H9 (cell line): ENCODE results near the gene CRYGN. TPM values are rescaled to one million over a fixed set of nuclear protein-coding genes. Genes with fewer than 3 reads are reported as not detected.

Source experiments
- DNase-seq: peaks from one replicate; pipeline ENCODE4 v3.0.0-alpha.2; 2017
- H2AFZ ChIP-seq: one replicate; pipeline ENCODE4 v1.6.1; 2013; ENCODE audit warnings: mild to moderate bottlenecking, low read length, control low read depth, moderate library complexity
- H2AK5ac ChIP-seq: 2 replicates; pipeline ENCODE4 v1.6.1; 2013; ENCODE audit warnings: low read length, control low read depth, mixed read lengths; ENCODE audit not compliant: insufficient read length
- H2BK120ac ChIP-seq: one replicate; pipeline ENCODE4 v1.6.1; 2013; ENCODE audit warnings: low read depth, mild to moderate bottlenecking, low read length, control low read depth, inconsistent platforms; ENCODE audit not compliant: poor library complexity, severe bottlenecking
- H2BK12ac ChIP-seq: 2 replicates; pipeline ENCODE4 v1.6.1; 2013; ENCODE audit warnings: low read length, control low read depth, mixed read lengths, low read depth; ENCODE audit not compliant: insufficient read length
- H2BK15ac ChIP-seq: 2 replicates; pipeline ENCODE4 v1.6.1; 2013; ENCODE audit warnings: low read depth, low read length, control low read depth
- H2BK20ac ChIP-seq: one replicate; pipeline ENCODE4 v1.6.1; 2013; ENCODE audit warnings: low read depth, mild to moderate bottlenecking, low read length, control low read depth, inconsistent platforms; ENCODE audit not compliant: poor library complexity, severe bottlenecking
- H2BK5ac ChIP-seq: 2 replicates; pipeline ENCODE4 v1.6.1; 2013; ENCODE audit warnings: low read length, control low read depth, mixed read lengths; ENCODE audit not compliant: insufficient read length
- H3K14ac ChIP-seq: 2 replicates; pipeline ENCODE4 v1.6.1; 2013; ENCODE audit warnings: low read length, control low read depth; ENCODE audit not compliant: insufficient read depth
- H3K18ac ChIP-seq: 2 replicates; pipeline ENCODE4 v1.6.1; 2013; ENCODE audit warnings: low read depth, mild to moderate bottlenecking, mixed read lengths, low read length, control low read depth; ENCODE audit not compliant: insufficient read length
- H3K23ac ChIP-seq: 2 replicates; pipeline ENCODE4 v1.6.1; 2013; ENCODE audit warnings: low read length, control low read depth, mixed read lengths, low read depth; ENCODE audit not compliant: insufficient read length
- H3K23me2 ChIP-seq: 2 replicates; pipeline ENCODE4 v1.6.1; 2013; ENCODE audit warnings: low read depth, mild to moderate bottlenecking, mixed read lengths, low read length, control low read depth; ENCODE audit not compliant: insufficient read length, poor library complexity, severe bottlenecking
- H3K27ac ChIP-seq: 2 replicates; pipeline ENCODE4 v1.5.1; 2013; ENCODE audit warnings: low read length, control low read depth, mixed read lengths, low read depth; ENCODE audit not compliant: insufficient read length
- H3K27me3 ChIP-seq: 2 replicates; pipeline ENCODE4 v1.6.1; 2013; ENCODE audit warnings: low read length, control low read depth, inconsistent platforms; ENCODE audit not compliant: insufficient read depth
- H3K4ac ChIP-seq: 2 replicates; pipeline ENCODE4 v1.6.1; 2013; ENCODE audit warnings: low read depth, mild to moderate bottlenecking, control low read depth, inconsistent platforms, low read length, moderate library complexity
- H3K4me1 ChIP-seq: 2 replicates; pipeline ENCODE4 v1.6.1; 2013; ENCODE audit warnings: low read length, control low read depth, inconsistent platforms; ENCODE audit not compliant: insufficient read depth
- H3K4me2 ChIP-seq: 2 replicates; pipeline ENCODE4 v1.6.1; 2013; ENCODE audit warnings: low read length, control low read depth, mixed read lengths; ENCODE audit not compliant: insufficient read length, insufficient read depth
- H3K56ac ChIP-seq: 2 replicates; pipeline ENCODE4 v1.6.1; 2013; ENCODE audit warnings: low read depth, mild to moderate bottlenecking, mixed read lengths, low read length, control low read depth; ENCODE audit not compliant: insufficient read length
- H3K79me1 ChIP-seq: 2 replicates; pipeline ENCODE4 v1.6.1; 2013; ENCODE audit warnings: low read depth, mild to moderate bottlenecking, moderate library complexity, low read length, control low read depth, inconsistent platforms; ENCODE audit not compliant: insufficient read depth, poor library complexity, severe bottlenecking
- H3K79me2 ChIP-seq: 2 replicates; pipeline ENCODE4 v1.6.1; 2013; ENCODE audit warnings: low read length, control low read depth, inconsistent platforms; ENCODE audit not compliant: insufficient read depth
- H3K9ac ChIP-seq: 2 replicates; pipeline ENCODE4 v1.6.1; 2013; ENCODE audit warnings: low read length, control low read depth, mixed read lengths; ENCODE audit not compliant: insufficient read length; ENCODE audit errors: extremely low read depth
- H3K9me3 ChIP-seq: one replicate; pipeline ENCODE4 v1.6.1; 2013; ENCODE audit warnings: low read depth, low read length, inconsistent platforms; ENCODE audit not compliant: control insufficient read depth
- H3T11ph ChIP-seq: one replicate; pipeline ENCODE4 v1.6.1; 2013; ENCODE audit warnings: mild to moderate bottlenecking, low read length, control low read depth, inconsistent platforms
- H4K20me1 ChIP-seq: one replicate; pipeline ENCODE4 v1.6.1; 2013; ENCODE audit not compliant: control insufficient read depth, insufficient read length, insufficient read depth
- H4K5ac ChIP-seq: 2 replicates; pipeline ENCODE4 v1.6.1; 2013; ENCODE audit warnings: low read depth, mild to moderate bottlenecking, mixed read lengths, low read length, control low read depth; ENCODE audit not compliant: insufficient read length
- H4K8ac ChIP-seq: replicated peaks from 2 replicates; pipeline ENCODE4 v1.6.1; 2013; ENCODE audit warnings: low read length, control low read depth, mixed read lengths, low read depth; ENCODE audit not compliant: insufficient read length
- H4K91ac ChIP-seq: 2 replicates; pipeline ENCODE4 v1.6.1; 2013; ENCODE audit warnings: low read depth, mild to moderate bottlenecking, moderate library complexity, mixed read lengths, low read length, control low read depth; ENCODE audit not compliant: insufficient read length
- H3K27ac Mint-ChIP-seq, 3 experiments: 2 replicates in 2 of 3; 3 replicates in 1 of 3; pipeline ENCODE4 v1.8.0; 2020 to 2021; ENCODE audit warnings: mixed read lengths in 3 of 3, mild to moderate bottlenecking in 1 of 3, moderate library complexity in 1 of 3
- H3K27me3 Mint-ChIP-seq: 2 replicates; pipeline ENCODE4 v1.8.0; 2021; ENCODE audit warnings: low read depth, mild to moderate bottlenecking, moderate library complexity, mixed read lengths
- H3K36me3 Mint-ChIP-seq, 3 experiments: 2 replicates in 2 of 3; 3 replicates in 1 of 3; pipeline ENCODE4 v1.8.0; 2020 to 2021; ENCODE audit warnings: low read depth in 3 of 3, mixed read lengths in 3 of 3; ENCODE audit not compliant: insufficient read depth in 1 of 3
- H3K4me1 Mint-ChIP-seq, 2 experiments: 2 replicates each; pipeline ENCODE4 v1.8.0; 2020; ENCODE audit warnings: mixed read lengths in 2 of 2
- H3K4me3 Mint-ChIP-seq, 2 experiments: 2 replicates in 1 of 2; 3 replicates in 1 of 2; pipeline ENCODE4 v1.8.0; 2020 to 2021; ENCODE audit warnings: mild to moderate bottlenecking in 2 of 2, mixed read lengths in 2 of 2, moderate library complexity in 1 of 2
- H3K9me3 Mint-ChIP-seq, 2 experiments: 2 replicates in 1 of 2; 3 replicates in 1 of 2; pipeline ENCODE4 v1.8.0; 2020; ENCODE audit warnings: mild to moderate bottlenecking in 2 of 2, mixed read lengths in 2 of 2, moderate library complexity in 1 of 2
- CTCF ChIP-seq: fragments of 200-600 bp; sonication (generic); conservative IDR thresholded peaks from 3 replicates; pipeline ENCODE4 v1.8.0; 2021; ENCODE audit warnings: antibody characterized with exemption, mild to moderate bottlenecking
- WGBS: extraction: QIAGEN DNeasy Blood & Tissue Kit; methylation state at CpG from one replicate; pipeline ENCODE4 v1.1.7; 2013; ENCODE audit warnings: missing lambda C conversion rate, low lambda C conversion rate, mixed read lengths; ENCODE audit not compliant: insufficient read length; ENCODE audit errors: extremely low coverage; 5-methylcytosine and 5-hydroxymethylcytosine counted together
- total RNA-seq: library from RNA; stranded (reverse); gene quantifications from 2 replicates; pipeline ENCODE4 v1.2.1, GENCODE V29; 2021

CRYGN gene
- total RNA-seq, 1 experiment from 2014 or later: 1.8 TPM

GRCh38 chr7:151400626-151401315 lies 39.2 kb downstream of the CRYGN start:
- H2BK15ac ChIP-seq: no peak overlapping the region
- no peaks in the 10 kb centered on the region; the same call in 1 of the 2 replicates for H3K27me3 ChIP-seq
- no peaks in the 10 kb centered on the region for H3K79me1 ChIP-seq
- no peaks in the 10 kb centered on the region for H3K9me3 Mint-ChIP-seq
- no peaks in the 10 kb centered on the region for H3K23me2 ChIP-seq
- no peak overlapping the region for H3K4me2 ChIP-seq
- H3K4me1 ChIP-seq: no peaks in the 10 kb centered on the region; the same call in 1 of the 2 replicates
- H4K8ac ChIP-seq: no peak overlapping the region
- WGBS: no CpG with 5 or more reads among the region's 14 CpGs
- H3K14ac ChIP-seq: no peak overlapping the region
- H3K4ac ChIP-seq: no peak overlapping the region
- no peaks in the 10 kb centered on the region; the same call in 1 of the 2 replicates for H3K27me3 Mint-ChIP-seq
- no peak overlapping the region for H3T11ph ChIP-seq
- H2AK5ac ChIP-seq: no peak overlapping the region
- no peak overlapping the region for H3K23ac ChIP-seq
- H4K5ac ChIP-seq: no peak overlapping the region
- no peaks in the 10 kb centered on the region for H4K20me1 ChIP-seq
- H3K36me3 Mint-ChIP-seq: peaks cover 8 to 10% (median 9%) of the 10 kb centered on the region in 3 experiments
- H3K4me1 Mint-ChIP-seq: peaks cover 16 to 32% of the 10 kb centered on the region in 2 experiments
- H2AFZ ChIP-seq: no peak overlapping the region
- no peak overlapping the region for H2BK120ac ChIP-seq
- no peaks in the 10 kb centered on the region for H3K9me3 ChIP-seq
- no peak for DNase-seq
- no peak overlapping the region for H3K27ac ChIP-seq
- H2BK5ac ChIP-seq: no peak overlapping the region
- no peak overlapping the region for H3K9ac ChIP-seq
- no peak overlapping the region for H2BK20ac ChIP-seq
- H3K18ac ChIP-seq: no peak overlapping the region
- no peak overlapping the region for H3K27ac Mint-ChIP-seq
- H3K56ac ChIP-seq: no peak overlapping the region
- no peak overlapping the region for H3K4me3 Mint-ChIP-seq
- no peak for TF ChIP-seq CTCF
- no peak overlapping the region for H4K91ac ChIP-seq
- H2BK12ac ChIP-seq: no peak overlapping the region
- H3K79me2 ChIP-seq: no peaks in the 10 kb centered on the region
